ENCODE measurements around the gene ETFB.
A peak's percentile ranks its signal among the peaks of the same experiment; 100 is the strongest.

DNA sequence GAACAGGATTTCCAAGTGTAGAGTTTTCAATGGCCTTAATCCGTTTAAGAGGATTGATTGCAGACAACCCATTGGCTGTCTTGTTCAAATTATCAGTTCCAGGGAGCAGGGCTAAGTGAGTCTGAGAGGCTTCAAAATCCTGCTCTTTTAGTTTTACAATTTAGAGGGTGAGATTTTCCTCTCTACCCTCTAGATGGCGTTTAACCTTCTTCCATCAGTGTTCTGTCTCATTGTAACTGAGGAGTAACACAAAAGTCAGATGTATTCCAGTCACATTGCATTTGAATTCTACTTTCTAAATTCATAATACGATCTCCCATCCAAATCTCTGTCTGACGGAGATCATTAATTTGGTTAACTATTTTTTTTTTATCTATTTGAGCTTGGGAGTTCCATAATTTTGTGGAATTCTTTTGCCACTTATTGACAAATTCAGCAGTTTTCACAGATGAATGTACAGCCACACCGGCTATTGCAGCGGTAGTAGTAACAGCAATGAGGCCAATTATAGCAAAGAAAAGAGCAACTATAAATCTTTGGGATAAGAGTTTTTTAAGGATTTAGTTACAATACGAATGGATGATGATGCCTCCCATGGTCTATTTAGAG is 32.0 kb upstream of the ETFB start:
- TF ChIP-seq, protein P1, sequence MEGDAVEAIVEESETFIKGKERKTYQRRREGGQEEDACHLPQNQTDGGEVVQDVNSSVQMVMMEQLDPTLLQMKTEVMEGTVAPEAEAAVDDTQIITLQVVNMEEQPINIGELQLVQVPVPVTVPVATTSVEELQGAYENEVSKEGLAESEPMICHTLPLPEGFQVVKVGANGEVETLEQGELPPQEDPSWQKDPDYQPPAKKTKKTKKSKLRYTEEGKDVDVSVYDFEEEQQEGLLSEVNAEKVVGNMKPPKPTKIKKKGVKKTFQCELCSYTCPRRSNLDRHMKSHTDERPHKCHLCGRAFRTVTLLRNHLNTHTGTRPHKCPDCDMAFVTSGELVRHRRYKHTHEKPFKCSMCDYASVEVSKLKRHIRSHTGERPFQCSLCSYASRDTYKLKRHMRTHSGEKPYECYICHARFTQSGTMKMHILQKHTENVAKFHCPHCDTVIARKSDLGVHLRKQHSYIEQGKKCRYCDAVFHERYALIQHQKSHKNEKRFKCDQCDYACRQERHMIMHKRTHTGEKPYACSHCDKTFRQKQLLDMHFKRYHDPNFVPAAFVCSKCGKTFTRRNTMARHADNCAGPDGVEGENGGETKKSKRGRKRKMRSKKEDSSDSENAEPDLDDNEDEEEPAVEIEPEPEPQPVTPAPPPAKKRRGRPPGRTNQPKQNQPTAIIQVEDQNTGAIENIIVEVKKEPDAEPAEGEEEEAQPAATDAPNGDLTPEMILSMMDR (conservative IDR thresholded peaks at IDR 0.05) = peak; percentile 67
- TF ChIP-seq EZH2 (IDR thresholded peaks at IDR 0.05; ENCODE audit: low read depth) = no peak

All from PC-9 (cell line).